ENCODE data around the gene IMMP2L. TPM values are rescaled to one million over a fixed set of nuclear protein-coding genes. Genes with fewer than 3 reads are reported as not detected.

The IMMP2L gene
- total RNA-seq, 4 donors from 2014 or later = 23.8 to 30.0 (median 27.7) TPM

DNA sequence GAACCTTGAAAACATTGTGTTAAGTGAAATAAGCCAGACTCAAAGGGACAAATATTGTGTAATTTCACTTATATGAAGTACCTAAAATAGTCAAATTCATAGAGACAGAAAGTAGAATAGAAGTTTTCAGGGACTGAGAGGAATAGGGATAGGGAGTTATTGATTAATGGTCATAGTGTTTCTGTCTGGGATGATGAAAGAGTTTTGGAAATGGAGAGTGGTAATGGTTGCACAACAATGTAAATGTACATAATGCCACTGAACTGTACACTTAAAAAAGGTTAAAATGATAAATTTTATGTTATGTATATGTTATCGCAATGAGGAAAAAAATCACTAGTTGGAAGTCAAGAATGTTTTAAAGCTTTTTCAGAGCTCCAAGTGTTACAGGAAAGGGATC lies 33.5 kb upstream of the IMMP2L start:
- no peaks in the 10 kb centered on the region for H3K27me3 ChIP-seq
- DNase-seq = no peak
- no peaks in the 10 kb centered on the region for H3K36me3 ChIP-seq
- no peak for TF ChIP-seq POLR2A (IDR thresholded peaks at IDR 0.05)
- no peak for TF ChIP-seq CTCF (IDR thresholded peaks at IDR 0.05)
- intact Hi-C loops (cut with DNase I) = no loop called here
- no peak overlapping the region for H3K27ac ChIP-seq
- no peaks in the 10 kb centered on the region for H3K4me1 ChIP-seq
- WGBS, 2 donors = 96 to 98% methylated on average over 1 of the region's 1 CpG
- H3K9me3 ChIP-seq = no peaks in the 10 kb centered on the region
- no peak overlapping the region for H3K4me3 ChIP-seq (replicated peaks in 1 of 3)

GRCh38 chr7:111594602-111595001 lies 32.3 kb upstream of the IMMP2L start:
- 69 to 70% methylated on average over 2 of the region's 2 CpGs for WGBS, 2 donors
- Histone ChIP-seq H3K27me3 (no peaks in the 10 kb centered on the region), H3K9me3 (no peaks in the 10 kb centered on the region), H3K27ac (no peak overlapping the region), H3K4me3 (replicated peaks in 1 of 3) (no peak overlapping the region), H3K36me3 (no peaks in the 10 kb centered on the region), H3K4me1 (no peaks in the 10 kb centered on the region)
- TF ChIP-seq POLR2A (IDR thresholded peaks at IDR 0.05) (no peak), CTCF (IDR thresholded peaks at IDR 0.05) (no peak)
- intact Hi-C loops (cut with DNase I) = no loop called here
- no peak for DNase-seq

GRCh38 chr7:111593343-111593742 lies 31.1 kb upstream of the IMMP2L start:
- intact Hi-C loops (cut with DNase I) = no loop called here

DNA sequence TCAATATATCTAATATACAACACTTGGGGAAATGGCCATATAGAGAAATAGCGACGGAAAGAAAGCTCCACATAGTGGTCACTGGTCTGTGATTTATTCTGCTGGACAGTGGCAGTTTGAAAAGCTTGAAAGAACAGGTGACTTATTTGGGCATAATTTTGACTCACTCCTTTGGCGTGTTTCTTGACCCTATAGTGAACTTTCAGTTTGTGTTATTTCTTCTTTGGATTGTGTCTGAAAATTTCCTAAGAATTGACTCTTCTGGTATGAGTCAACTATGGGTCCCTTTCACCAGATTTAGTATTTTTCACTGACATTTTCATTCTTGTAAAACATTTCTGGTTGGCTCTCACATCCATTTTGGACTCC lies 25.8 kb upstream of the IMMP2L start:
- Histone ChIP-seq H3K27ac (no peak overlapping the region), H3K4me1 (no peaks in the 10 kb centered on the region), H3K9me3 (no peaks in the 10 kb centered on the region), H3K27me3 (no peaks in the 10 kb centered on the region), H3K36me3 (no peaks in the 10 kb centered on the region), H3K4me3 (replicated peaks in 1 of 3) (no peak overlapping the region)
- intact Hi-C loops (cut with DNase I) = no loop called here
- TF ChIP-seq POLR2A (IDR thresholded peaks at IDR 0.05) (no peak), CTCF (IDR thresholded peaks at IDR 0.05) (no peak)
- DNase-seq = no peak
- 86 to 87% methylated on average over 3 of the region's 3 CpGs for WGBS, 2 donors

More at GRCh38 chr7:111593343-111593742, 31.1 kb upstream of the IMMP2L start:
- WGBS, 2 donors = 52 to 62% methylated on average over 2 of the region's 2 CpGs
- Histone ChIP-seq H3K4me1 (no peaks in the 10 kb centered on the region), H3K36me3 (no peaks in the 10 kb centered on the region), H3K9me3 (no peaks in the 10 kb centered on the region), H3K27me3 (no peaks in the 10 kb centered on the region), H3K4me3 (replicated peaks in 1 of 3) (no peak overlapping the region), H3K27ac (no peak overlapping the region)
- TF ChIP-seq POLR2A (IDR thresholded peaks at IDR 0.05) = no peak
- no peak for DNase-seq

DNA sequence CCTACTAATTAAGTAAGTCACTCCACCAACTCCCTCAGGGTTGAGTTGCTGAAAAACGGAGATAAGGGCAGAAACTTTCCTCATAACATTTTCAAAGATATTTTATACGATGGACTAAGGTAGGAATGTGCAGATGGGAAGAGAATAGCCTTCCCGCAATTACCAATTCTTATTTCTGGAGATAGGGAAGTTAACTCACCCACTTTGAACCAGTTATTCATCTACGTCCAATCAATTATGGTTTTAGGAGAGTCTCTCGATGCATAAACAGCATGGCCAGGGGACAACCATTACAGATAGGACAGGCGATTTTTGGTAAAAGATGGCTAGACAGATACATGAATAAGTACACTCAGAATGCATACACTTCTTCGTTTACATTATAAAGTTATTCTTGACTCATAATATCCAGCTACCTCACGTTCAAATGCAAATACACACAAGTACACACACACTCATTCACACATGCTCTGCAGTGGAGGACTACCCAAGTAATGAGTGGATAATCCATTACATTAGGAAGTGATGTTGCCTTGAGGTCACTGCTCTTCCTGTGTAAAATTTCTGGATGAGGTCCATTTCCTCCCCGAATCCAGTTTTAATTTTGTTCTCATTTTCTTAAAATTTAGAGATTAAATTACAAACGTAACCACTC lies 25.2 kb upstream of the IMMP2L start:
- no peak for DNase-seq
- WGBS, 2 donors = 82% methylated on average over 10 of the region's 10 CpGs
- Histone ChIP-seq H3K36me3 (no peaks in the 10 kb centered on the region), H3K9me3 (no peaks in the 10 kb centered on the region), H3K27ac (no peak overlapping the region), H3K4me3 (replicated peaks in 1 of 3) (no peak overlapping the region), H3K4me1 (no peaks in the 10 kb centered on the region), H3K27me3 (no peaks in the 10 kb centered on the region)
- no peak for TF ChIP-seq POLR2A (IDR thresholded peaks at IDR 0.05)
- TF ChIP-seq CTCF (IDR thresholded peaks at IDR 0.05) = no peak
- intact Hi-C loops (cut with DNase I) = no loop called here

Measured in thyroid gland (tissue), 4 donors.